SK-N-MC (cell line): ENCODE data around the gene RBM42.

Source experiments
- DNase-seq: peaks from one replicate; pipeline ENCODE4 v3.0.0-alpha.2; 2011; ENCODE audit warnings: low read depth, low spot score
- H3K27ac ChIP-seq: fragments of 200-600 bp; sonication (generic); 2 replicates; pipeline ENCODE4 v1.5.1; 2016; ENCODE audit warnings: mixed run types
- H3K36me3 ChIP-seq: fragments of 200-600 bp; sonication (generic); 2 replicates; pipeline ENCODE4 v1.6.1; 2017; ENCODE audit warnings: antibody characterized with exemption, low read length, mixed read lengths; ENCODE audit not compliant: insufficient read depth
- H3K4me3 ChIP-seq: fragments of 200-600 bp; sonication (generic); 2 replicates; pipeline ENCODE4 v1.5.1; 2016
- H3K9ac ChIP-seq: fragments of 200-600 bp; sonication (generic); 2 replicates; pipeline ENCODE4 v1.8.0; 2017; ENCODE audit warnings: mixed run types, mixed read lengths; ENCODE audit not compliant: insufficient read length
- H3K9me3 ChIP-seq: fragments of 200-600 bp; sonication (generic); 2 replicates; pipeline ENCODE4 v1.6.1; 2017; ENCODE audit warnings: low read depth, mild to moderate bottlenecking, antibody characterized with exemption, low read length, moderate library complexity, mixed read lengths
- EZH2 ChIP-seq: fragments of 200-600 bp; sonication (generic); IDR thresholded peaks from one replicate; pipeline ENCODE4 v1.6.1; 2017; ENCODE audit warnings: antibody characterized with exemption
- FOXP2 ChIP-seq: optimal IDR thresholded peaks from 2 replicates; pipeline ENCODE3; 2011; ENCODE audit warnings: mild to moderate bottlenecking, moderate library complexity; ENCODE audit not compliant: insufficient read depth; ENCODE audit errors: extremely low read length, control extremely low read depth
- POLR2AphosphoS5 ChIP-seq: IDR thresholded peaks from 2 replicates; pipeline ENCODE4 v1.6.1; 2012; ENCODE audit warnings: mild to moderate bottlenecking, low read depth, low read length, borderline replicate concordance

The RBM42 gene

DNA sequence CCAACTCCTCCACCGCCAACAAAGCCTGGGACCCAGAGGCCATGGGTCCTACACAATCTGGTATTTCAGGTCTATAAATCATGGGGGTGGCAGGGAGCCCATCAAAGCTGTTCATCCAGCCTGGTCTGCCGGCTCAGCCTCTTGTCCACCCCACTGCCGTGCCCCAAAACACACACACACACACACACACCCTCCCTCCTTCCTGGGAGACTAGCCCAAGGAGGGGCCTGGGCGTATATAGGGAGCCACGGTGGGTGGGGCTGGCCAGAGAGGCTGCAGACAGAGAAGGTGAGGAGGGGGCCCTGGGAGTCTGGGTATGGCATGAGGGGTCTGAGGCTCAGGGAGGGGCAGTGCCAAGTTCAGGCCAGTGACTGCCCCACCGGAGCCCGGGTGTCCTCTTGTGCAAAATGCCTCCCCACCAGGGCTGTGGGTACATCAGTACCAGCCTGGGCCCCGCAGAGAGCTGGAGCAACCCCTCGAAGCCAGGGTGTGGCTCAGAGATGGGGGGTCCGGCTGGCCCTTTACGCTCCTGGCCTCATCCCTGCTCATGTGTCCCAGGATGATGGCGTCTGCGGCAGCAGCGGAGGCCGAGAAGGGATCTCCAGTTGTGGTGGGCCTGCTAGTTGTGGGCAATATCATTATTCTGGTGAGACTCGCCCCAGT, 37.5 kb downstream of the RBM42 start, which contains the start of gene UPK1A:
UPK1A (plus strand) TSS at position 267 of the 663 bp plus-strand sequence; CDS start at position 563, 296 bp downstream.
- H3K36me3 ChIP-seq, result no peaks in the 10 kb centered on the region
- no peak within 1 kb of the TSS for H3K27ac ChIP-seq
- no peaks in the 10 kb centered on the region for H3K9me3 ChIP-seq
- TF ChIP-seq FOXP2, result no peak
- no peak for TF ChIP-seq EZH2
- no peak for TF ChIP-seq POLR2AphosphoS5
- DNase-seq, result no peak
- no peak within 1 kb of the TSS for H3K4me3 ChIP-seq
- H3K9ac ChIP-seq, result no peak within 1 kb of the TSS

DNA sequence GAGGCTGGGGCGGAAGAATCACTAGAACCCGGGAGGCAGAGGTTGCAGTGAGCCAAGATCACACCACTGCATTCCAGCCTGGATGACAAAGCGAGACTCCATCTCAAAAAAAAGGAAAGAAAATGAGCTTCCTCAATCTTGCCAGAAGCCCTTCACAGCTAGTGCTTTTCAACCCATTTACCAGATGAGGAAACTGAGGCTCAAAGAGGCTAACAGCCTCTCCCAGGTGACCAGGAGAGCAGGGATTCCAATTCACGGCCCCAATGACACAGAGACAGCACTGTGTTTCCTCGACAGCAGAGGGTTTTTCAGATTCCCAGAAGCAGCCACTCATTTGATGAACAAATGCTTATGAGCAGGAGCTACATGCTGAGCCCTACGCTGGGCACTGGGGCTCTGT, 40.7 kb downstream of the RBM42 start:
- TF ChIP-seq EZH2, result no peak
- TF ChIP-seq POLR2AphosphoS5, result no peak
- no peak for TF ChIP-seq FOXP2
- H3K27ac ChIP-seq, result no peak overlapping the region
- no peaks in the 10 kb centered on the region for H3K36me3 ChIP-seq
- no peak overlapping the region for H3K4me3 ChIP-seq
- no peak for DNase-seq
- no peaks in the 10 kb centered on the region for H3K9me3 ChIP-seq
- no peak overlapping the region for H3K9ac ChIP-seq

DNA sequence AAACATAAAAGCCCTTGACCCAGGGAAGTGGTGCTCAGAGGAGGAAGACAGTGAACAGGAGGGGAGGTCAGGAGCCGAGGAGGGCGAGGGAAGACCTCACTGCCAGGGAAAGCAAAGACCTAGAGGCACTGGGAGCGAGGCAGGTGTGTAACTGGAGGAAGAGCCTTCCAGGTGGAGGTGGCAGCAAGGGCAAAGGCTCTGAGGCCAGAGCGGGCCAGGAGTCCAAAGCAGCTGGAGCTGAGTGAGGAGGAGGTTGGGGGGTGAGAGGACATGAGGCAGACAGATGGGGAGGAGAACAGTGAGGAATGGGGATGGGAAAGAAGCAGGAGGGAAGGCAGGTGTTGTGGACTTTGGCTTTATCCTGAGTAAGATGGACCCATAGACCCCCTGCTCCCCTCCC, 41.1 kb downstream of the RBM42 start:
- no peaks in the 10 kb centered on the region for H3K9me3 ChIP-seq
- TF ChIP-seq FOXP2 (no peak), EZH2 (no peak), POLR2AphosphoS5 (no peak)
- H3K36me3 ChIP-seq, result no peaks in the 10 kb centered on the region
- DNase-seq, result no peak
- no peak overlapping the region for H3K27ac ChIP-seq
- H3K4me3 ChIP-seq, result no peak overlapping the region
- H3K9ac ChIP-seq, result no peak overlapping the region

DNA sequence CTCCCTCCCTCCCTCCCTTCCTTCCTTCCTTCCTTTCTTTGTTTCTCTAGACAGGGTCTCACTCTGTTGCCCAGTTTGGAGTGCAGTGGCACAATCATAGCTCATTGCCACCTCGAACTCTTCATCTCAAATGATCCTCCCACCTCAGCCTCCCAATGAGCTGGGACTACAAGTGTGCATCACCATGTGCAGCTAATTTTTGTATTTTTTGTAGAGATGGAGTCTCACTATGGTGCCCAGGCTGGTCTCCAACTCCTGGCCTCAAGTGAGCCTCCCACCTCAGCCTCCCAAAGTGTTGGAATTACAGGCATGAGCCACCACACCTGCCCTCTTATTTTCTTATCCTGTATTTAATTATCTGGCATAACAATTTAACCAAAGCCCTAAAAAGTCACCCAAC, 41.9 kb downstream of the RBM42 start:
- no peak overlapping the region for H3K9ac ChIP-seq
- no peak for DNase-seq
- no peak overlapping the region for H3K4me3 ChIP-seq
- H3K36me3 ChIP-seq, result no peaks in the 10 kb centered on the region
- no peak overlapping the region for H3K27ac ChIP-seq
- TF ChIP-seq FOXP2, result no peak
- TF ChIP-seq POLR2AphosphoS5, result no peak
- H3K9me3 ChIP-seq, result no peaks in the 10 kb centered on the region

DNA sequence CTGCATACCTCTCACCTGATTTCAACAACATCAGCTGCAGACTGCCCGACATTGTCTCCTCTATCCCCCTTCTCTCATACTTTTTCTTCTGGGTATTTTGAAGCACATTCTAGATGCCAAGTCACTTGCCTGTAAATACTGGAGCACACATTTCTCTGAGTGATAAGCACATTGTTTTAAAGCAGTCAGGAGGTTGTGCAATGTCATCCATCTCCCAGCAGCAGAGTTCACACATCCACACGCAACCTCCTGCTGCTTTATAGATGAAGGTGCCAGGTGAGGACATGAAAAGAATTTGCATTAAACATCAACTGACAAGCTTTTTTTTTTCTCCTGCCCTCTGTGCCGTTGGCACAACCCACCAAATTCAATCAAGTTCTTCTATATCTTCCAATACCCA, 43.0 kb downstream of the RBM42 start:
- Histone ChIP-seq H3K4me3 (no peak overlapping the region), H3K27ac (no peak overlapping the region), H3K9me3 (no peaks in the 10 kb centered on the region), H3K9ac (no peak overlapping the region), H3K36me3 (no peaks in the 10 kb centered on the region)
- TF ChIP-seq EZH2, result no peak
- TF ChIP-seq FOXP2, result no peak
- no peak for TF ChIP-seq POLR2AphosphoS5
- no peak for DNase-seq

DNA sequence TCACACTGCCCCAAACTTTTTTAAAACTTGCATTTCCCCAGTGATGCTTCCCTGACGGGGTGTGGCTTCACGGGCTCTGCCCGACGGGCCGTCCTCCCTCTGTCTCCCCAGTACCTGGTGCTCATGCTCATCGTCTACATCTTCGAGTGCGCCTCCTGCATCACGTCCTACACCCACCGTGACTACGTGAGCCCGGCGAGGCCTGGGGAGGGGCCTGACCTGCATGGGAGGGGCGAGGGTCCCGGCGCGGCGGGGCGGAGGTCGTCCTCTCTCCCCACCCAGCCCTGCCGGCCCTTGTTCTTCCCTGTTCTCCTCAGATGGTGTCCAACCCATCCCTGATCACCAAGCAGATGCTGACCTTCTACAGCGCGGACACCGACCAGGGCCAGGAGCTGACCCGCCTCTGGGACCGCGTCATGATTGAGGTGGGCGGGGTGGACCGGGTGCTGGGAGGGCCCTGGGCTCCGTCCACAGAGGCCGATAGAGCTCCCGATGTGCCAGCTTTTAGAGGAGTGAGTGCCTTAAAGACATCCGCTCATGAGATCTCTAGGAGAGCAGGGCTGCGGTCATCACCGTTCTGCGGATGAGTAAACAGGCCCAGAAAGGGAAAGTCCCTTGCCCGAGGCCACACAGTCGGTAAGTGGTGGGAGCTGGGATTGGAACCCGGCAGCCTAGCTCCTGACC, 44.4 kb downstream of the RBM42 start:
- no peaks in the 10 kb centered on the region for H3K36me3 ChIP-seq
- no peak overlapping the region for H3K27ac ChIP-seq
- no peak overlapping the region for H3K4me3 ChIP-seq
- no peaks in the 10 kb centered on the region for H3K9me3 ChIP-seq
- H3K9ac ChIP-seq, result no peak overlapping the region
- DNase-seq, result no peak
- no peak for TF ChIP-seq FOXP2
- no peak for TF ChIP-seq EZH2
- no peak for TF ChIP-seq POLR2AphosphoS5

DNA sequence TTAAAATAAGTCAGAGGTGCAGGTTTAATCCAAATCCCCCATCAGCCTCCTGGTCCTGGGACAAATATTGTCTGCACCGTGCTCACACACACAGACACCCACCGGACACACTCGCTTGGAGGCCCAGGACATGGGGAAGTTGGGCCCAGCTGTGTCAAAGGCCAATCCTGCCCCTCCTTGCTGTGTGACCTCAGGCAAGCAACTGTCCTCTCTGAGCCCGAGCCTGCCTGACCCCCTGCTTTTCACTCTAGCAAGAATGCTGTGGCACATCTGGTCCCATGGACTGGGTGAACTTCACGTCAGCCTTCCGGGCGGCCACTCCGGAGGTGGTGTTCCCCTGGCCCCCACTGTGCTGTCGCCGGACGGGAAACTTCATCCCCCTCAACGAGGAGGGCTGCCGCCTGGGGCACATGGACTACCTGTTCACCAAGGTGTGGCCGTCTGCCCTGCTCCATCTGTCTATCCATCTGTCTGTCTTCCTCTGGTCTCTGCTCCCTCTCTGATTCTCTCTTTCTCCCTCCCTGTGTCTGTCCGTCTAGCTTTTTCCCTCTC, 46.8 kb downstream of the RBM42 start:
- Histone ChIP-seq H3K4me3 (no peak overlapping the region), H3K27ac (no peak overlapping the region), H3K36me3 (no peaks in the 10 kb centered on the region), H3K9ac (no peak overlapping the region), H3K9me3 (no peaks in the 10 kb centered on the region)
- no peak for TF ChIP-seq EZH2
- TF ChIP-seq FOXP2, result no peak
- TF ChIP-seq POLR2AphosphoS5, result no peak
- DNase-seq, result no peak
